SK-N-SH (cell line): Measurements from ENCODE around the gene FAM53A.

Experiments
- JUND ChIP-seq: IDR thresholded peaks from 2 replicates; pipeline ENCODE4 v1.4.0; 2012
- POLR2AphosphoS5 ChIP-seq: IDR thresholded peaks from 2 replicates; pipeline ENCODE4 v1.6.1; 2012; ENCODE audit warnings: low read depth, low read length
- TF ChIP-seq, protein P1 (sequence below): IDR thresholded peaks from 2 replicates; pipeline ENCODE4 v1.6.1; 2012; ENCODE audit warnings: mild to moderate bottlenecking, low read depth, low read length, moderate library complexity
- TF ChIP-seq, protein P2 (sequence below): fragments of 200-600 bp; sonication (generic); IDR thresholded peaks from 2 replicates; pipeline ENCODE4 v1.6.1; 2017; ENCODE audit warnings: antibody characterized with exemption, mild to moderate bottlenecking, moderate library complexity

DNA sequence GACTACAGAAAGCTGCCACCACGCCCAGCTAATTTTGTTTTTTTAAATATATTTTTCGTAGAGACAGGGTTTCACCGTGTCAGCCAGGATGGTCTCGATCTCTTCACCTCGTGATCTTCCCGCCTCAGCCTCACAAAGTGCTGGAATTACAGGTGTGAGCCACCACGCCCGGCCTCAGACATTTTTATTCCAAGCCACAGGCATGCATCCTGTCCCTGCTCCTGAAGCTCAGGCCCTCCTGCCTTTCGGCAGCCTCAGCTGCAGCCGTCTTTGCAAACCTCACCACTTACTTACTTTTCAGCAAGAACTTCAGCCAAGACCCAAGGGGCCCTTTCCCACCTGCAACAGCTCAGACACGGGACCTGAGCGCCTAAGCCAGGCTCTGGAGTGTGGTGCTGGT lies 26.0 kb downstream of the FAM53A start:
- TF ChIP-seq JUND (no peak), POLR2AphosphoS5 (no peak)
- TF ChIP-seq, protein P1, sequence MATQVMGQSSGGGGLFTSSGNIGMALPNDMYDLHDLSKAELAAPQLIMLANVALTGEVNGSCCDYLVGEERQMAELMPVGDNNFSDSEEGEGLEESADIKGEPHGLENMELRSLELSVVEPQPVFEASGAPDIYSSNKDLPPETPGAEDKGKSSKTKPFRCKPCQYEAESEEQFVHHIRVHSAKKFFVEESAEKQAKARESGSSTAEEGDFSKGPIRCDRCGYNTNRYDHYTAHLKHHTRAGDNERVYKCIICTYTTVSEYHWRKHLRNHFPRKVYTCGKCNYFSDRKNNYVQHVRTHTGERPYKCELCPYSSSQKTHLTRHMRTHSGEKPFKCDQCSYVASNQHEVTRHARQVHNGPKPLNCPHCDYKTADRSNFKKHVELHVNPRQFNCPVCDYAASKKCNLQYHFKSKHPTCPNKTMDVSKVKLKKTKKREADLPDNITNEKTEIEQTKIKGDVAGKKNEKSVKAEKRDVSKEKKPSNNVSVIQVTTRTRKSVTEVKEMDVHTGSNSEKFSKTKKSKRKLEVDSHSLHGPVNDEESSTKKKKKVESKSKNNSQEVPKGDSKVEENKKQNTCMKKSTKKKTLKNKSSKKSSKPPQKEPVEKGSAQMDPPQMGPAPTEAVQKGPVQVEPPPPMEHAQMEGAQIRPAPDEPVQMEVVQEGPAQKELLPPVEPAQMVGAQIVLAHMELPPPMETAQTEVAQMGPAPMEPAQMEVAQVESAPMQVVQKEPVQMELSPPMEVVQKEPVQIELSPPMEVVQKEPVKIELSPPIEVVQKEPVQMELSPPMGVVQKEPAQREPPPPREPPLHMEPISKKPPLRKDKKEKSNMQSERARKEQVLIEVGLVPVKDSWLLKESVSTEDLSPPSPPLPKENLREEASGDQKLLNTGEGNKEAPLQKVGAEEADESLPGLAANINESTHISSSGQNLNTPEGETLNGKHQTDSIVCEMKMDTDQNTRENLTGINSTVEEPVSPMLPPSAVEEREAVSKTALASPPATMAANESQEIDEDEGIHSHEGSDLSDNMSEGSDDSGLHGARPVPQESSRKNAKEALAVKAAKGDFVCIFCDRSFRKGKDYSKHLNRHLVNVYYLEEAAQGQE, result no peak
- TF ChIP-seq, protein P2, sequence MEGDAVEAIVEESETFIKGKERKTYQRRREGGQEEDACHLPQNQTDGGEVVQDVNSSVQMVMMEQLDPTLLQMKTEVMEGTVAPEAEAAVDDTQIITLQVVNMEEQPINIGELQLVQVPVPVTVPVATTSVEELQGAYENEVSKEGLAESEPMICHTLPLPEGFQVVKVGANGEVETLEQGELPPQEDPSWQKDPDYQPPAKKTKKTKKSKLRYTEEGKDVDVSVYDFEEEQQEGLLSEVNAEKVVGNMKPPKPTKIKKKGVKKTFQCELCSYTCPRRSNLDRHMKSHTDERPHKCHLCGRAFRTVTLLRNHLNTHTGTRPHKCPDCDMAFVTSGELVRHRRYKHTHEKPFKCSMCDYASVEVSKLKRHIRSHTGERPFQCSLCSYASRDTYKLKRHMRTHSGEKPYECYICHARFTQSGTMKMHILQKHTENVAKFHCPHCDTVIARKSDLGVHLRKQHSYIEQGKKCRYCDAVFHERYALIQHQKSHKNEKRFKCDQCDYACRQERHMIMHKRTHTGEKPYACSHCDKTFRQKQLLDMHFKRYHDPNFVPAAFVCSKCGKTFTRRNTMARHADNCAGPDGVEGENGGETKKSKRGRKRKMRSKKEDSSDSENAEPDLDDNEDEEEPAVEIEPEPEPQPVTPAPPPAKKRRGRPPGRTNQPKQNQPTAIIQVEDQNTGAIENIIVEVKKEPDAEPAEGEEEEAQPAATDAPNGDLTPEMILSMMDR, result no peak
